Mesenchymal stem cell (in vitro differentiated cells and primary cell): ENCODE measurements around the gene RUBCNL.

Experiments
- DNase-seq: peaks from one replicate; pipeline ENCODE4 v3.0.0-alpha.2; 2013
- H2AFZ ChIP-seq: one replicate; pipeline ENCODE4 v1.6.1; 2013; ENCODE audit warnings: low read depth, mild to moderate bottlenecking, control low read depth, inconsistent platforms, low read length, moderate library complexity
- H2AK5ac ChIP-seq: 2 replicates; pipeline ENCODE4 v1.6.1; 2013; ENCODE audit warnings: low read length, moderate library complexity, mild to moderate bottlenecking, inconsistent platforms; ENCODE audit not compliant: severe bottlenecking
- H2BK120ac ChIP-seq: one replicate; pipeline ENCODE4 v1.6.1; 2013; ENCODE audit warnings: low read depth, mild to moderate bottlenecking, inconsistent platforms, low read length, moderate library complexity
- H2BK12ac ChIP-seq, 2 experiments: one replicate each; pipeline ENCODE4 v1.6.1; 2013; ENCODE audit warnings: inconsistent platforms in 2 of 2, low read length in 2 of 2, mild to moderate bottlenecking in 2 of 2, moderate library complexity in 2 of 2, control low read depth in 1 of 2
- H2BK15ac ChIP-seq: one replicate; pipeline ENCODE4 v1.6.1; 2013; ENCODE audit warnings: mild to moderate bottlenecking, low read depth, inconsistent platforms; ENCODE audit not compliant: poor library complexity, severe bottlenecking
- H2BK5ac ChIP-seq: 2 replicates; pipeline ENCODE4 v1.6.1; 2013; ENCODE audit warnings: low read depth, mild to moderate bottlenecking, low read length, control low read depth, inconsistent platforms; ENCODE audit not compliant: poor library complexity, severe bottlenecking
- H3K14ac ChIP-seq, 2 experiments: one replicate each; pipeline ENCODE4 v1.6.1; 2013; ENCODE audit warnings: inconsistent platforms in 2 of 2, low read length in 2 of 2, control low read depth in 1 of 2, mild to moderate bottlenecking in 1 of 2, moderate library complexity in 1 of 2
- H3K18ac ChIP-seq, 2 experiments: one replicate each; pipeline ENCODE4 v1.6.1; 2013; ENCODE audit warnings: inconsistent platforms in 2 of 2, low read length in 2 of 2, control low read depth in 1 of 2, low read depth in 1 of 2, mild to moderate bottlenecking in 1 of 2
- H3K23ac ChIP-seq, 2 experiments: one replicate each; pipeline ENCODE4 v1.6.1; 2013; ENCODE audit warnings: inconsistent platforms in 2 of 2, low read length in 2 of 2, mild to moderate bottlenecking in 2 of 2, moderate library complexity in 2 of 2, control low read depth in 1 of 2
- H3K27ac ChIP-seq: 2 replicates; pipeline ENCODE4 v1.5.1; 2013; ENCODE audit warnings: mild to moderate bottlenecking, moderate library complexity, low read length, control low read depth, inconsistent platforms; ENCODE audit not compliant: poor library complexity, severe bottlenecking
- H3K27me3 ChIP-seq, 2 experiments: 2 replicates each; pipeline versions ENCODE4 v1.6.1 to v1.7.0; 2013; ENCODE audit warnings: low read length in 2 of 2, mild to moderate bottlenecking in 2 of 2, moderate library complexity in 2 of 2, control low read depth in 1 of 2, inconsistent platforms in 1 of 2; ENCODE audit not compliant: control insufficient read depth in 1 of 2, insufficient read depth in 1 of 2
- H3K36me3 ChIP-seq, 2 experiments: 2 replicates each; pipeline versions ENCODE4 v1.6.1 to v1.7.0; 2013; ENCODE audit warnings: low read length in 2 of 2, control low read depth in 1 of 2, inconsistent platforms in 1 of 2, low read depth in 1 of 2, mild to moderate bottlenecking in 1 of 2; ENCODE audit not compliant: insufficient read depth in 2 of 2, control insufficient read depth in 1 of 2
- H3K4ac ChIP-seq, 2 experiments: one replicate each; pipeline ENCODE4 v1.6.1; 2013; ENCODE audit warnings: inconsistent platforms in 2 of 2, low read length in 2 of 2, mild to moderate bottlenecking in 2 of 2, moderate library complexity in 2 of 2, control low read depth in 1 of 2, low read depth in 1 of 2
- H3K4me1 ChIP-seq: 2 replicates; pipeline ENCODE4 v1.6.1; 2013; ENCODE audit warnings: low read depth, low read length, control low read depth; ENCODE audit not compliant: control insufficient read depth, insufficient read depth
- H3K4me2 ChIP-seq: 2 replicates; pipeline ENCODE4 v1.6.1; 2013; ENCODE audit warnings: low read length, mild to moderate bottlenecking, inconsistent platforms; ENCODE audit not compliant: poor library complexity, severe bottlenecking
- H3K4me3 ChIP-seq, 2 experiments: 2 replicates each; pipeline versions ENCODE4 v1.5.1 to v1.7.0; 2013; ENCODE audit warnings: low read length in 2 of 2, mild to moderate bottlenecking in 2 of 2, control low read depth in 1 of 2, low read depth in 1 of 2; ENCODE audit not compliant: insufficient read depth in 1 of 2
- H3K79me1 ChIP-seq: replicated peaks from 2 replicates; pipeline ENCODE4 v1.6.1; 2013; ENCODE audit warnings: mild to moderate bottlenecking, control low read depth, low read length, inconsistent platforms; ENCODE audit not compliant: poor library complexity, severe bottlenecking
- H3K9ac ChIP-seq: 2 replicates; pipeline ENCODE4 v1.7.0; 2013; ENCODE audit warnings: mild to moderate bottlenecking, low read length, moderate library complexity
- H3K9me3 ChIP-seq: 2 replicates; pipeline ENCODE4 v1.7.0; 2013; ENCODE audit warnings: mild to moderate bottlenecking, low read length; ENCODE audit not compliant: control insufficient read depth
- H4K8ac ChIP-seq: one replicate; pipeline ENCODE4 v1.6.1; 2013; ENCODE audit warnings: inconsistent platforms, mild to moderate bottlenecking, low read length, moderate library complexity
- H4K91ac ChIP-seq: one replicate; pipeline ENCODE4 v1.6.1; 2013; ENCODE audit warnings: mild to moderate bottlenecking, low read length, inconsistent platforms
- WGBS: methylation state at CpG from one replicate; pipeline ENCODE4 v1.1.7; 2013; ENCODE audit warnings: mixed read lengths; 5-methylcytosine and 5-hydroxymethylcytosine counted together

RUBCNL gene

GRCh38 chr13:46369506-46370277 lies 17.4 kb downstream of the RUBCNL start:
- Histone ChIP-seq H3K36me3 (peaks cover 0 to 43% of the 10 kb centered on the region in 2 experiments), H2BK15ac (no peak overlapping the region), H3K4ac (peak overlapping the region; percentile 13 to 17), H3K4me2 (no peak overlapping the region), H2BK5ac (no peak overlapping the region), H3K79me1 (no peaks in the 10 kb centered on the region), H3K27ac (peak overlapping the region; percentile 57), H3K9me3 (no peaks in the 10 kb centered on the region), H4K91ac (no peak overlapping the region), H2BK120ac (peak overlapping the region; percentile 42), H3K9ac (peak overlapping the region; percentile 79), H2BK12ac (peak overlapping the region; percentile 75 to 76), H3K18ac (peak overlapping the region in 1 of 2 experiments; percentile 65), H2AK5ac (no peak overlapping the region), H4K8ac (no peak overlapping the region), H3K27me3 (no peaks in the 10 kb centered on the region), H3K23ac (no peak overlapping the region), H2AFZ (peak overlapping the region; percentile 21), H3K4me3 (peak overlapping the region in 1 of 2 experiments; percentile 1), H3K4me1 (peaks cover 5% of the 10 kb centered on the region), H3K14ac (no peak overlapping the region)
- 87% methylated on average over 3 of the region's 4 CpGs for WGBS
- peak; percentile 90 for DNase-seq

- Histone ChIP-seq H2AFZ (no peak overlapping the region), H3K9ac (peak overlapping the region; percentile 27), H3K4me1 (peaks cover 3% of the 10 kb centered on the region), H3K9me3 (no peaks in the 10 kb centered on the region), H3K36me3 (peaks cover 0 to 56% of the 10 kb centered on the region in 2 experiments), H4K91ac (no peak overlapping the region), H2BK5ac (no peak overlapping the region), H3K18ac (no peak overlapping the region), H4K8ac (no peak overlapping the region), H3K14ac (no peak overlapping the region), H3K4ac (no peak overlapping the region), H2BK12ac (no peak overlapping the region), H3K27ac (no peak overlapping the region), H3K79me1 (no peaks in the 10 kb centered on the region), H2BK120ac (no peak overlapping the region), H3K4me3 (no peak overlapping the region), H2AK5ac (no peak overlapping the region), H2BK15ac (no peak overlapping the region), H3K4me2 (no peak overlapping the region), H3K23ac (no peak overlapping the region), H3K27me3 (no peaks in the 10 kb centered on the region)
- WGBS, result 69% methylated on average over 1 of the region's 3 CpGs
- DNase-seq, result peak; percentile 39
Observed at GRCh38 chr13:46367617-46368327, 19.3 kb downstream of the RUBCNL start.

- no peak overlapping the region for H2BK15ac ChIP-seq
- peaks cover 2% of the 10 kb centered on the region for H3K4me1 ChIP-seq
- H3K14ac ChIP-seq, result no peak overlapping the region
- peaks cover 0 to 58% of the 10 kb centered on the region in 2 experiments for H3K36me3 ChIP-seq
- no peak overlapping the region for H2BK5ac ChIP-seq
- H3K18ac ChIP-seq, result no peak overlapping the region
- no peak overlapping the region for H2BK12ac ChIP-seq
- no peaks in the 10 kb centered on the region for H3K27me3 ChIP-seq
- H4K91ac ChIP-seq, result no peak overlapping the region
- H3K4me2 ChIP-seq, result no peak overlapping the region
- no peak overlapping the region for H2BK120ac ChIP-seq
- H3K23ac ChIP-seq, result no peak overlapping the region
- H3K4ac ChIP-seq, result no peak overlapping the region
- no peak overlapping the region for H4K8ac ChIP-seq
- no peak overlapping the region for H3K4me3 ChIP-seq
- no peak overlapping the region for H3K27ac ChIP-seq
- WGBS, result 97% methylated on average over 4 of the region's 7 CpGs
- peak overlapping the region; percentile 24 for H3K9ac ChIP-seq
- no peaks in the 10 kb centered on the region for H3K79me1 ChIP-seq
- no peak overlapping the region for H2AFZ ChIP-seq
- no peak for DNase-seq
- H2AK5ac ChIP-seq, result no peak overlapping the region
- no peaks in the 10 kb centered on the region for H3K9me3 ChIP-seq
Observed at GRCh38 chr13:46361276-46361934, 25.6 kb downstream of the RUBCNL start.

- WGBS, result 100% methylated on average over 3 of the region's 3 CpGs
Observed at GRCh38 chr13:46360604-46361003, 26.4 kb downstream of the RUBCNL start.

More at GRCh38 chr13:46360604-46361003, 26.4 kb downstream of the RUBCNL start:
- H3K4me1 ChIP-seq, result peaks cover 4% of the 10 kb centered on the region
- no peak overlapping the region for H4K8ac ChIP-seq
- H3K4me3 ChIP-seq, result no peak overlapping the region
- H2BK120ac ChIP-seq, result no peak overlapping the region
- H3K4ac ChIP-seq, result no peak overlapping the region
- no peak overlapping the region for H2BK15ac ChIP-seq
- no peak overlapping the region for H3K14ac ChIP-seq
- H2BK5ac ChIP-seq, result no peak overlapping the region
- H3K9me3 ChIP-seq, result no peaks in the 10 kb centered on the region
- H3K36me3 ChIP-seq, result peaks cover 0 to 58% of the 10 kb centered on the region in 2 experiments
- H3K27me3 ChIP-seq, result no peaks in the 10 kb centered on the region
- H4K91ac ChIP-seq, result peak overlapping the region; percentile 50
- peak overlapping the region; percentile 1 for H2AK5ac ChIP-seq
- no peak overlapping the region for H3K27ac ChIP-seq
- no peak for DNase-seq
- H3K4me2 ChIP-seq, result no peak overlapping the region
- peak overlapping the region; percentile 25 for H3K9ac ChIP-seq
- H2AFZ ChIP-seq, result no peak overlapping the region
- H3K79me1 ChIP-seq, result no peaks in the 10 kb centered on the region
- peak overlapping the region in 1 of 2 experiments; percentile 62 for H3K18ac ChIP-seq
- no peak overlapping the region for H2BK12ac ChIP-seq
- no peak overlapping the region for H3K23ac ChIP-seq
